ENCODE measurements around the gene USP24.

DNA sequence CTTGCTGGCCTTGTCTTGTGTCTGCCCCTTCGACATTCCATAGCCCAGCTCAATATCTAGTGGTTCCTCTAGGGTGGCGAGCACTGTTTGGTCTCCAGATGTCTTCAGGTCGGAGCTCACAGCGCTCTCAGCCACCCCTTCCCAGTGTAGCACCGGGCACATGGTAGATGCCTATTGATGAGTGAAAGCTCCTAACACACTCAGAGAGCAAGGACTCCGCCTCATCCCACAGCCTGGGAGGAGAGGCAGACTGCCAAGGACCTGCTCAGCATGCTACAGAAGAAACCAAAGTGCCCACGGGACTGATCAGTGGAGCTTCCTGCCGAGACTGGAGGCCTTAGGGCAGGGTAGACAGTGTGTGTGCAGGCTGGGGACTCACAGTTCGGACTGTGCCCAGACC is 164.9 kb downstream of the USP24 start:
- TF ChIP-seq, protein P1, sequence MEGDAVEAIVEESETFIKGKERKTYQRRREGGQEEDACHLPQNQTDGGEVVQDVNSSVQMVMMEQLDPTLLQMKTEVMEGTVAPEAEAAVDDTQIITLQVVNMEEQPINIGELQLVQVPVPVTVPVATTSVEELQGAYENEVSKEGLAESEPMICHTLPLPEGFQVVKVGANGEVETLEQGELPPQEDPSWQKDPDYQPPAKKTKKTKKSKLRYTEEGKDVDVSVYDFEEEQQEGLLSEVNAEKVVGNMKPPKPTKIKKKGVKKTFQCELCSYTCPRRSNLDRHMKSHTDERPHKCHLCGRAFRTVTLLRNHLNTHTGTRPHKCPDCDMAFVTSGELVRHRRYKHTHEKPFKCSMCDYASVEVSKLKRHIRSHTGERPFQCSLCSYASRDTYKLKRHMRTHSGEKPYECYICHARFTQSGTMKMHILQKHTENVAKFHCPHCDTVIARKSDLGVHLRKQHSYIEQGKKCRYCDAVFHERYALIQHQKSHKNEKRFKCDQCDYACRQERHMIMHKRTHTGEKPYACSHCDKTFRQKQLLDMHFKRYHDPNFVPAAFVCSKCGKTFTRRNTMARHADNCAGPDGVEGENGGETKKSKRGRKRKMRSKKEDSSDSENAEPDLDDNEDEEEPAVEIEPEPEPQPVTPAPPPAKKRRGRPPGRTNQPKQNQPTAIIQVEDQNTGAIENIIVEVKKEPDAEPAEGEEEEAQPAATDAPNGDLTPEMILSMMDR (IDR thresholded peaks at IDR 0.05; ENCODE audit: low read depth, low read length, poor library complexity, severe bottlenecking), result no peak
- TF ChIP-seq EZH2phosphoT487 (IDR thresholded peaks at IDR 0.05; ENCODE audit: borderline replicate concordance, low read length), result no peak

Measured in DOHH2 (cell line).